Psoas muscle (tissue), 8 donors: ENCODE results near the gene UNC45A. TPM values are rescaled to one million over a fixed set of nuclear protein-coding genes. Genes with fewer than 3 reads are reported as not detected.

Experiments used
- ATAC-seq, 4 donors: fragments of 200-7000 bp; cut with Tn5 transposase; one replicate each; pipeline ENCODE4 v1.9.1; 2020; ENCODE audit warnings: moderate library complexity in 3 of 4, mild to moderate bottlenecking in 2 of 4
- DNase-seq, 2 donors: peaks; one replicate each; pipeline ENCODE4 v3.0.0-alpha.2; 2020
- H3K27ac ChIP-seq: fragments of 200-600 bp; one replicate; pipeline ENCODE4 v1.8.0; 2022
- H3K27me3 ChIP-seq, 3 donors: fragments of 200-600 bp in 1 of 3; one replicate each; pipeline versions ENCODE4 v1.6.1 to v1.8.0; 2013 to 2022; ENCODE audit warnings: low read length in 2 of 3, mild to moderate bottlenecking in 2 of 3, moderate library complexity in 1 of 3; ENCODE audit not compliant: insufficient read depth in 3 of 3
- H3K36me3 ChIP-seq, 2 donors: fragments of 200-600 bp in 1 of 2; one replicate each; pipeline versions ENCODE4 v1.6.1 to v1.8.0; 2013 to 2022; ENCODE audit warnings: low read depth in 1 of 2, mild to moderate bottlenecking in 1 of 2, moderate library complexity in 1 of 2; ENCODE audit not compliant: insufficient read depth in 1 of 2
- H3K4me1 ChIP-seq: fragments of 200-600 bp; one replicate; pipeline ENCODE4 v1.8.0; 2022
- H3K4me3 ChIP-seq: fragments of 200-600 bp; one replicate; pipeline ENCODE4 v1.8.0; 2022; ENCODE audit warnings: mild to moderate bottlenecking
- H3K9me3 ChIP-seq: fragments of 200-600 bp; one replicate; pipeline ENCODE4 v1.8.0; 2022
- CTCF ChIP-seq: fragments of 200-600 bp; IDR thresholded peaks from one replicate; pipeline ENCODE4 v1.8.0; 2022; ENCODE audit warnings: antibody characterized with exemption
- WGBS, 3 donors: extraction: QIAGEN DNeasy Blood & Tissue Kit; methylation state at CpG; one replicate each; pipeline versions ENCODE4 v1.1.6 to v1.1.7; 2013; 5-methylcytosine and 5-hydroxymethylcytosine counted together
- intact Hi-C, 2 donors: fragments of 100-400 bp; cut with DNase I; formaldehyde crosslinking; loops; one replicate each; pipeline versions ENCODE4 v1.11.0 to v1.14.2; 2022
- polyA plus RNA-seq, 3 donors: library from polyadenylated mRNA; stranded (reverse); fragments of 200-250 nt; gene quantifications; one replicate each; pipeline ENCODE4 v1.2.3, GENCODE V29; 2013
- total RNA-seq, 4 donors: library from RNA; stranded (reverse); fragmentation: NEBNext Ultra II Directional in 2 of 4; extraction: Animal tissue kit (Norgen Biotek cat#: 25700) in 2 of 4; gene quantifications; one replicate each; pipeline versions ENCODE4 v1.2.1 to v1.2.4, GENCODE V29; 2021 to 2023
- donor health status: healthy with polysubstance abuse.
- donor health status: DM: no; HTN: no; CAD: no; lungs with moderate emphysema.
- donor health status: Bipolar disorder and iron deficiency.
- donor health status: healthy.
- donor health status: DM: yes; HTN: yes; CAD: no.
- donor health status: DM: no; HTN: no; CAD: no.
- donor health status: DM: no; HTN: no; CAD: no.
- donor health status: DM: yes; HTN: yes; CAD: no.

The UNC45A gene
- total and polyA plus RNA-seq, 7 donors: 9.2 to 17.5 (median 12.0) TPM

GRCh38 chr15:90959028-90959595 is 24.0 kb downstream of the UNC45A start:
- H3K4me3 ChIP-seq: no peak overlapping the region
- H3K36me3 ChIP-seq: peaks cover 6 to 36% of the 10 kb centered on the region in 2 donors
- H3K27ac ChIP-seq: peak overlapping the region; percentile 63
- H3K9me3 ChIP-seq: no peaks in the 10 kb centered on the region
- H3K4me1 ChIP-seq: peaks cover 28% of the 10 kb centered on the region
- ATAC-seq (no peak), DNase-seq (no peak)
- no peak for TF ChIP-seq CTCF
- 53 to 68% (median 55%) methylated on average over 8 of the region's 8 CpGs for WGBS, 3 donors
- intact Hi-C loops: loop anchor here (5.0 kb wide), 4 partner anchors 33 to 313 kb away; partner anchors contain the start of gene PRC1 (in 1 of the 2)
- H3K27me3 ChIP-seq: no peaks in the 10 kb centered on the region

DNA sequence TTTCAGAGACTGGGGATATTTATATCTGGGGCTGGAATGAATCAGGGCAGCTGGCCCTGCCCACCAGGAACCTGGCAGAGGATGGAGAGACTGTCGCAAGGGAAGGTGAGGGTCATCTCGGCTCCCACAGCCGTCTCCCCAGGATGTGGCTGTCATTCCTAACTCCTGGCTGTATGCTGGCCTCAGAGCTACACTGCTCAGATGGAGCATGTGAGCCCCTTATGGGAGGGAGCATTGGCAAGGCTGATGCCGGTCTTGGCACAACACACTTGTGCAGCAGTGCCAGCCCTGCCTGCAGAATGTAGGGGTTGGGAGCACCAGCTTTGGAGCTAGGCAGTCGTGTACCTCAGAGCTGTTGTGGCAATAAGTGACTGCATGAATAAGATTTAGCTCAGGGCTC is 24.8 kb downstream of the UNC45A start:
- DNase-seq: peak in 1 of 2 donors; percentile 72
- intact Hi-C loops: loop anchor here (5.0 kb wide), 5 partner anchors 32 to 312 kb away; partner anchors contain the start of gene PRC1 (in 1 of the 2)
- Histone ChIP-seq H3K9me3 (no peaks in the 10 kb centered on the region), H3K27me3 (no peaks in the 10 kb centered on the region), H3K36me3 (peaks cover 6 to 42% of the 10 kb centered on the region in 2 donors), H3K4me1 (peaks cover 28% of the 10 kb centered on the region), H3K27ac (peak overlapping the region; percentile 63), H3K4me3 (no peak overlapping the region)
- no peak for TF ChIP-seq CTCF
- WGBS, 3 donors: 22 to 43% (median 34%) methylated on average over 5 of the region's 5 CpGs
- ATAC-seq: peak; percentile 34 to 70 (median 62)

DNA sequence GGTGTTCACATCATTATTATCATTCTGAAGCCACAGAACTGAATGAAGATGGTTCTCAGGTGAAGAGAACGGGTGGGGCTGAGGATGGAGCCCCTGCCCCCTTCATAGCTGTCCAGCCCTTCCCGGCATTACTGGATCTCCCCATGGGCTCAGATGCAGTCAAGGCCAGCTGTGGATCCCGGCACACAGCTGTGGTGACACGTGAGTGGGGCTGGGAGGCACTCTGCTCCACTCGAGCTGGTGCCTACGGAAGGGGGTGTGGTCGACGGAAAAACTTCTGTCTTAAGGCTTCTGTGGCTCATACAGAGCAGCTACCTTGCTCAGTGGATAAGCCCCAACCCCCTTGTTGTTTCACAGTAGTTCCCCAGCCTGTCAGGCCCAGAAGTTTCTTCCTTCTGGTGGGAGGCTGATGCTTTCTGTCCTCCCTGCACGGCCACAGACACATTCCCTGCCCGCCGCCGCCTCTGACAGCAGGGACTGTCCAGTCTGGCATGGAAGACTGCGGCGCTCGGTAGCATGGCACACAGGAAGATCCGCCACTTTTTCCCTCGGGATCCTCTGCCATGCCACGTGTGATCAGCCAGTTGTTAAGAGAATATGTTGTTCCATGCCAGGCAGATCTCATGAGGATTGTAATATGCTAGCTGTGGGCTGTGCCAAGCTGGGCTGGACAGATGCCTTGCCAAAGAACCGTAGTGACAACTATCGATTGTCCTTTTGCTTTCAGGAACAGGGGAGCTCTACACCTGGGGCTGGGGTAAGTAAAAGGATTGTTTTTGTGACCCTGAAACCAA is 25.4 kb downstream of the UNC45A start:
- Histone ChIP-seq H3K4me1 (peaks cover 25% of the 10 kb centered on the region), H3K27me3 (no peaks in the 10 kb centered on the region), H3K9me3 (no peaks in the 10 kb centered on the region), H3K36me3 (peaks cover 6 to 48% of the 10 kb centered on the region in 2 donors), H3K4me3 (no peak overlapping the region), H3K27ac (peak overlapping the region; percentile 63)
- DNase-seq (no peak), ATAC-seq (no peak)
- WGBS, 3 donors: 34 to 42% (median 34%) methylated on average over 20 of the region's 20 CpGs
- intact Hi-C loops: loop anchor here in 1 of 2 donors (5.0 kb wide), 1 partner anchor 37 kb away; no protein-coding TSS in a partner anchor
- no peak for TF ChIP-seq CTCF

GRCh38 chr15:90962021-90962420 is 26.9 kb downstream of the UNC45A start:
- ATAC-seq (no peak), DNase-seq (no peak)
- H3K27ac ChIP-seq: no peak overlapping the region
- H3K9me3 ChIP-seq: no peaks in the 10 kb centered on the region
- TF ChIP-seq CTCF: no peak
- H3K4me1 ChIP-seq: peaks cover 16% of the 10 kb centered on the region
- WGBS, 3 donors: 88 to 91% (median 88%) methylated on average over 4 of the region's 4 CpGs
- no peaks in the 10 kb centered on the region for H3K27me3 ChIP-seq
- no peak overlapping the region for H3K4me3 ChIP-seq
- intact Hi-C loops: loop anchor here in 1 of 2 donors (5.0 kb wide), 1 partner anchor 35 kb away; no protein-coding TSS in a partner anchor
- peaks cover 6 to 63% of the 10 kb centered on the region in 2 donors for H3K36me3 ChIP-seq
